ENCODE data around the gene OSGEP.

OSGEP gene

DNA sequence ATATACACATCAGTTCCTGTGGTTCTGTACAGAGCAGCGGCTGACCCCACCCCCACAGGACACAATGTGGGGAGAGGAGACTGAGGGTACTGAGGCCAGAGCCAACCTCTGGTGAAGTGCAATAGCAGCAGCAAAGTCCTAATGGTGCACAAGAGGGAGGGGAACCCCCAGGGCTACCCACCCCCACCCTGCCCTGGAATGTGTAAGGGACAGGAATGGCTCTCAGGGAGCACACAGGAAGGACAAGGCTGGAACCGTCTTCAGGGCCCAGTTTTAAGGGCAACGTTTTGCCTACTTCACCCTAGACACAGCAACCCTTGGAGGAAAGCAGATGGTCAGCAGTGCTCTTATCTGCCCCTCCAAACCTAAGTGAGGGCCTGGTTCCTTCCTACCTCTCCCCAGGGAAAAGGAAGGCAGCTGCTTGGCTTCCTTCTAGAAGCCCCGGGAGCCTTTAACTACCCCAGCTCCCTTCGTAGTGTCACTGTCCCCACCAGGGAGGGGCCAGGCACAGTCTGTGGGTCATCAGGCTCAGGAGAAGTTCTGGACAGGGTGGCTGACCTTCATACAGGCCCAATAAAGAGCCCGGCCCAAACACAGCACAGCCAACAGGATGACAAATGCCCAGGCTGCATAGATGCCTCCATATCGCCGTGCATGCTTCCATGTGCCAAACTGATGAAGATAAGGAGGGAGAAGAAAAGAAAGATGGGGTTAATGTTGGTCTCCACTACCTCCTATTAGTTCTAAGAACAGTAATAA is 3.6 kb upstream of the OSGEP start:
- TF ChIP-seq FOXM1 (IDR thresholded peaks at IDR 0.05; ENCODE audit: borderline replicate concordance, low read depth) (no peak), RAD21 (IDR thresholded peaks at IDR 0.05; ENCODE audit: low read depth) (no peak), TCF12 (IDR thresholded peaks at IDR 0.05; ENCODE audit: low read depth) (no peak), EP300 (IDR thresholded peaks at IDR 0.05; ENCODE audit: borderline replicate concordance) (no peak), CEBPB (IDR thresholded peaks at IDR 0.05) (no peak), YY1 (IDR thresholded peaks at IDR 0.05; ENCODE audit: low read depth) (no peak), EGR1 (IDR thresholded peaks at IDR 0.05) (no peak)
- TF ChIP-seq, protein P1, sequence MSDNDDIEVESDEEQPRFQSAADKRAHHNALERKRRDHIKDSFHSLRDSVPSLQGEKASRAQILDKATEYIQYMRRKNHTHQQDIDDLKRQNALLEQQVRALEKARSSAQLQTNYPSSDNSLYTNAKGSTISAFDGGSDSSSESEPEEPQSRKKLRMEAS (IDR thresholded peaks at IDR 0.05), result no peak
- TF ChIP-seq, protein P2, sequence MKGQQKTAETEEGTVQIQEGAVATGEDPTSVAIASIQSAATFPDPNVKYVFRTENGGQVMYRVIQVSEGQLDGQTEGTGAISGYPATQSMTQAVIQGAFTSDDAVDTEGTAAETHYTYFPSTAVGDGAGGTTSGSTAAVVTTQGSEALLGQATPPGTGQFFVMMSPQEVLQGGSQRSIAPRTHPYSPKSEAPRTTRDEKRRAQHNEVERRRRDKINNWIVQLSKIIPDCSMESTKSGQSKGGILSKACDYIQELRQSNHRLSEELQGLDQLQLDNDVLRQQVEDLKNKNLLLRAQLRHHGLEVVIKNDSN (IDR thresholded peaks at IDR 0.05), result no peak

DNA sequence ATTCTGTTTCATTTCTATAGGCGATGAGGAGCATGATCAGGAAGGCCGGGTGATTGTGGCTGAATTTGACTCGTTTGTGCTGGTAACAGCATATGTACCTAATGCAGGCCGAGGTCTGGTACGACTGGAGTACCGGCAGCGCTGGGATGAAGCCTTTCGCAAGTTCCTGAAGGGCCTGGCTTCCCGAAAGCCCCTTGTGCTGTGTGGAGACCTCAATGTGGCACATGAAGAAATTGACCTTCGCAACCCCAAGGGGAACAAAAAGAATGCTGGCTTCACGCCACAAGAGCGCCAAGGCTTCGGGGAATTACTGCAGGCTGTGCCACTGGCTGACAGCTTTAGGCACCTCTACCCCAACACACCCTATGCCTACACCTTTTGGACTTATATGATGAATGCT is 2.4 kb upstream of the OSGEP start:
- TF ChIP-seq NFIC (IDR thresholded peaks at IDR 0.05), result no peak
- TF ChIP-seq, protein P2 (IDR thresholded peaks at IDR 0.05), result no peak
- no peak for TF ChIP-seq TEAD4 (IDR thresholded peaks at IDR 0.05)
- no peak for TF ChIP-seq TCF12 (IDR thresholded peaks at IDR 0.05; ENCODE audit: low read depth)
- TF ChIP-seq CEBPB (IDR thresholded peaks at IDR 0.05), result no peak
- TF ChIP-seq YY1 (IDR thresholded peaks at IDR 0.05; ENCODE audit: low read depth), result no peak
- no peak for TF ChIP-seq EGR1 (IDR thresholded peaks at IDR 0.05)
- TF ChIP-seq ZBTB7A (IDR thresholded peaks at IDR 0.05; ENCODE audit: low read depth), result no peak
- TF ChIP-seq, protein P1 (IDR thresholded peaks at IDR 0.05), result no peak
- TF ChIP-seq REST (IDR thresholded peaks at IDR 0.05; ENCODE audit: low read depth), result no peak
- TF ChIP-seq RAD21 (IDR thresholded peaks at IDR 0.05; ENCODE audit: low read depth), result no peak
- TF ChIP-seq FOXM1 (IDR thresholded peaks at IDR 0.05; ENCODE audit: borderline replicate concordance, low read depth), result no peak
- TF ChIP-seq EP300 (IDR thresholded peaks at IDR 0.05; ENCODE audit: borderline replicate concordance), result no peak
- TF ChIP-seq TAF1 (IDR thresholded peaks at IDR 0.05; ENCODE audit: low read depth), result no peak
- TF ChIP-seq CREB1 (IDR thresholded peaks at IDR 0.05; ENCODE audit: low read depth), result no peak

DNA sequence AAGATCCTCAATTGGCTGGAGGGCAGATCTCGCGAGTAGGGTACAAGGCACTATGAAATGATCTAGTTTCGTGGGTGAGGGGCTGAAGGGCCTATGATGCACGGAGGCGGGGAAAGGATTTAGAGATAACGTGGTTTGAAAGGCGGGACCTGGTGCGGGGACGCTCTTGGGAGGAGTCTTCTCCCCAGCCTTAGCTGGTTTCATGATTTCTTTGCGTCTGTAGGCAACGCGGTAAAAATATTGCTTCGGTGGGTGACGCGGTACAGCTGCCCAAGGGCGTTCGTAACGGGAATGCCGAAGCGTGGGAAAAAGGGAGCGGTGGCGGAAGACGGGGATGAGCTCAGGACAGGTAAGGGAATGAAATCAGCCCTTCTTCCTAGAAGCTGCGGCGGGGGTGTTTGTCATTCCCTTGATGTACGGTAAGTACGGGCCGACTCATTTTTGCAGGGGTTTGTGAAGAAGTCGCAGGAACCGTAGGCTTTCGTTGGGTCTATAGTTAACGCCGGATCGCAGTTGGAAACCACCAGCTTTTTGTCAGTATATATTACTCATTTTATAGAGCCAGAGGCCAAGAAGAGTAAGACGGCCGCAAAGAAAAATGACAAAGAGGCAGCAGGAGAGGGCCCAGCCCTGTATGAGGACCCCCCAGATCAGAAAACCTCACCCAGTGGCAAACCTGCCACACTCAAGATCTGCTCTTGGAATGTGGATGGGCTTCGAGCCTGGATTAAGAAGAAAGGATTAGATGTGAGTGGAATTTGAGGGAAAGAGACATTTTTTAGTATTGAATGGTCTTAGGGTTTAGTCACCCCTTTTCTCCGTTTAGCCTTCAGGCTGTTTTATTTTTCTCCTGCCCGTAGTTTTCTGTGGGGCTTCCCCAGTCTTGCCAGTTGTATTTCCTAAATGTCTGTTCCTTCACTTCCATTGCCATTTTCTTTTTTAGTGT is 1.0 kb upstream of the OSGEP start:
- TF ChIP-seq FOXM1 (IDR thresholded peaks at IDR 0.05; ENCODE audit: borderline replicate concordance, low read depth) (0 out of 2 replicates have a peak, but pooled peaks have one; percentile 5), TEAD4 (IDR thresholded peaks at IDR 0.05) (no peak)

- TF ChIP-seq ZBTB7A (IDR thresholded peaks at IDR 0.05; ENCODE audit: low read depth), result no peak
- TF ChIP-seq TCF12 (IDR thresholded peaks at IDR 0.05; ENCODE audit: low read depth), result no peak
- TF ChIP-seq REST (IDR thresholded peaks at IDR 0.05; ENCODE audit: low read depth), result no peak
- TF ChIP-seq CREB1 (IDR thresholded peaks at IDR 0.05; ENCODE audit: low read depth), result no peak
- no peak for TF ChIP-seq RAD21 (IDR thresholded peaks at IDR 0.05; ENCODE audit: low read depth)
- TF ChIP-seq, protein P2 (IDR thresholded peaks at IDR 0.05), result no peak
- no peak for TF ChIP-seq EGR1 (IDR thresholded peaks at IDR 0.05)
- TF ChIP-seq EP300 (IDR thresholded peaks at IDR 0.05; ENCODE audit: borderline replicate concordance), result no peak
- no peak for TF ChIP-seq NFIC (IDR thresholded peaks at IDR 0.05)
- TF ChIP-seq, protein P1 (IDR thresholded peaks at IDR 0.05), result no peak
Observed at GRCh38 chr14:20446889-20447288, 7.7 kb downstream of the OSGEP start.

- no peak for TF ChIP-seq EGR1 (IDR thresholded peaks at IDR 0.05)
- TF ChIP-seq TAF1 (IDR thresholded peaks at IDR 0.05; ENCODE audit: low read depth), result no peak
- TF ChIP-seq CREB1 (IDR thresholded peaks at IDR 0.05; ENCODE audit: low read depth), result no peak
- no peak for TF ChIP-seq REST (IDR thresholded peaks at IDR 0.05; ENCODE audit: low read depth)
- TF ChIP-seq, protein P1 (IDR thresholded peaks at IDR 0.05), result no peak
- TF ChIP-seq NFIC (IDR thresholded peaks at IDR 0.05), result no peak
- no peak for TF ChIP-seq YY1 (IDR thresholded peaks at IDR 0.05; ENCODE audit: low read depth)
- TF ChIP-seq TEAD4 (IDR thresholded peaks at IDR 0.05), result no peak
- TF ChIP-seq RAD21 (IDR thresholded peaks at IDR 0.05; ENCODE audit: low read depth), result no peak
- TF ChIP-seq CEBPB (IDR thresholded peaks at IDR 0.05), result no peak
- TF ChIP-seq, protein P2 (IDR thresholded peaks at IDR 0.05), result no peak
- no peak for TF ChIP-seq FOXM1 (IDR thresholded peaks at IDR 0.05; ENCODE audit: borderline replicate concordance, low read depth)
- TF ChIP-seq TCF12 (IDR thresholded peaks at IDR 0.05; ENCODE audit: low read depth), result no peak
- no peak for TF ChIP-seq EP300 (IDR thresholded peaks at IDR 0.05; ENCODE audit: borderline replicate concordance)
- TF ChIP-seq ZBTB7A (IDR thresholded peaks at IDR 0.05; ENCODE audit: low read depth), result no peak
Observed at GRCh38 chr14:20441461-20441860, 13.2 kb downstream of the OSGEP start.
